A673 (cell line): ENCODE data around the gene CCIN.

Experiments used
- CTCF ChIP-seq: fragments of 300-800, 200-600 bp; sonication (generic); conservative IDR thresholded peaks from 2 replicates; pipeline ENCODE4 v1.5.1; 2017; ENCODE audit warnings: low read depth, mild to moderate bottlenecking, antibody characterized with exemption, low read length, moderate library complexity, mixed read lengths
- EZH2 ChIP-seq: fragments of 200-600 bp; sonication (generic); IDR thresholded peaks from 2 replicates; pipeline ENCODE4 v1.6.1; 2017; ENCODE audit warnings: borderline replicate concordance, low read depth, mild to moderate bottlenecking, mixed read lengths, antibody characterized with exemption, low read length; ENCODE audit not compliant: poor library complexity, severe bottlenecking

GRCh38 chr9:36169708-36170107, 520 bp downstream of the CCIN start:
- no peak for TF ChIP-seq CTCF
- no peak for TF ChIP-seq EZH2
